ENCODE results near the gene PDCD1LG2. TPM values are rescaled to one million over a fixed set of nuclear protein-coding genes. Genes with fewer than 3 reads are reported as not detected.

The PDCD1LG2 gene
- total and polyA plus RNA-seq, 2 experiments from 2014 or later = not detected

DNA sequence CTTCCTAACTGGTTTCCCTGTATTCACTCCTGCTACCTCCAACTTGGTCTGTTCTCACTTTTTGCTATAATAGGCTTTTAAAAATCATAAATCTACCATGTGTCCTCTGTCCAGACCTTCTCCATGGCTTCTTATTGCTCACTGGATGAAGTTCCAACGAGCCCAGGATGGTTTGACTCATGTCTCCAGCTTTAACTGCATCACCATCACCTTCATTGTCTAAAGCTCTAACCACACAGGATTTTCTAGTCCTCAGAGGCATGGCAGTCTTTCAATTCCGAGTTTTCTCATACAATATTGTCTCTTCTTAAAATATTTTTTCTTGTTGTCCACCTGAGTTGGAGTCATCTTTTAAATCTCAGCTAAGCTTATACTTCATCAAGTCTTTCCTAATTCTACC is 49.3 kb downstream of the PDCD1LG2 start:
- Histone ChIP-seq H3K4me1 (ENCODE audit: insufficient read depth) (no peaks in the 10 kb centered on the region), H3K27me3 (ENCODE audit: insufficient read depth) (no peaks in the 10 kb centered on the region; the same call in 1 of the 2 replicates), H2AFZ (no peak overlapping the region), H3K4me3 (no peak overlapping the region), H3F3A (replicated peaks; ENCODE audit: low read depth) (no peaks in the 10 kb centered on the region), H4K20me1 (replicated peaks; ENCODE audit: insufficient read depth) (no peaks in the 10 kb centered on the region), H3K9me2 (ENCODE audit: insufficient read depth) (0 out of 2 replicates have a peak, but pooled peaks cover 2% of the 10 kb centered on the region), H3K27ac (ENCODE audit: low read depth) (no peak overlapping the region), H3K36me3 (ENCODE audit: insufficient read depth) (no peaks in the 10 kb centered on the region), H3K4me2 (no peak overlapping the region), H3K79me2 (replicated peaks; ENCODE audit: insufficient read depth) (no peaks in the 10 kb centered on the region)
- Mint-ChIP-seq H3K27me3 (ENCODE audit: insufficient read depth, low read depth, poor library complexity) (peaks cover 2% of the 10 kb centered on the region), H3K4me1 (no peaks in the 10 kb centered on the region), H3K27ac (no peak overlapping the region), H3K9me3 (no peaks in the 10 kb centered on the region; the same call in 2 of the 3 replicates), H3K4me3 (no peak overlapping the region), H3K36me3 (ENCODE audit: low read depth) (no peaks in the 10 kb centered on the region)
- TF ChIP-seq STAT1 (IDR thresholded peaks at IDR 0.05; ENCODE audit: unreplicated experiment) (no peak), EZH2 (IDR thresholded peaks at IDR 0.05; ENCODE audit: low read depth, unreplicated experiment) (no peak), JUNB (IDR thresholded peaks at IDR 0.05; ENCODE audit: unreplicated experiment) (no peak)
- DNase-seq (ENCODE audit: low spot score) (no peak), ATAC-seq (no peak)

DNA sequence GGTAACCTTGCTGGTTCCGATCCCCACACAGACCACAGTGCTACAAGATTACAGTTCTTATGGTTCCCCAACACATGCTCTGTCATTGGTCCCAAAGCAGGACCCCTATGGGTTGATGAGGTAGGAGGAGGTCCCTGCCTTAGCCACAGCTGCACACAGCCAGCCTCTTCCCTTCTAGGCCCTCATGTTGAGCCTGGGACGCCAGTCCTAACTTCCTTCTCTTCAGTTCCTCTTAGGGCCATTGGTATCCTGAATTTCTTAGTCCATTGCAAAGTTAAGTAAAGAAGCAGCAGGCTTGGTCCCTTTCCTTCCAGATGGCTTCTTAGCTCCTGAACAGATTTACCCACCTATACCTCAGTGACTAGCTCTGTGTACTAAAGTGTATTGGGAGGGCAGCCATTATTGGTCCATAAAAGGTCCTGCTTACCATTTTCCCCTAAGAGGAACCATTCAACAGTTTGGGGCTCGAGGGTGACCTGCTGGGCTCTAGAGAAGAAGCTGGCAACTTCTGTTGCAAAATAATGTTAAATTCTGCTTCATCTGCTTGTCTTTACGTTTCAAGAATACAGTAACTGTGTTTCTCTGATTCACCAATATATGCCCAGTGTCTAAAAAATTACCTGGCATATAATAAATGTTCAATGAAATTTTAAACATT is 50.2 kb downstream of the PDCD1LG2 start:
- H3K36me3 Mint-ChIP-seq (ENCODE audit: low read depth) = no peaks in the 10 kb centered on the region
- no peaks in the 10 kb centered on the region for H3K79me2 ChIP-seq (replicated peaks; ENCODE audit: insufficient read depth)
- no peak overlapping the region for H3K4me2 ChIP-seq
- DNase-seq (ENCODE audit: low spot score) (no peak), ATAC-seq (no peak)
- no peaks in the 10 kb centered on the region for H3K4me1 Mint-ChIP-seq
- no peak overlapping the region for H2AFZ ChIP-seq
- no peaks in the 10 kb centered on the region for H3F3A ChIP-seq (replicated peaks; ENCODE audit: low read depth)
- H3K4me3 ChIP-seq = no peak overlapping the region
- no peak overlapping the region for H3K27ac ChIP-seq (ENCODE audit: low read depth)
- H3K9me3 Mint-ChIP-seq = no peaks in the 10 kb centered on the region; the same call in 2 of the 3 replicates
- H3K9me2 ChIP-seq (ENCODE audit: insufficient read depth) = 0 out of 2 replicates have a peak, but pooled peaks cover 2% of the 10 kb centered on the region
- H3K27me3 ChIP-seq (ENCODE audit: insufficient read depth) = no peaks in the 10 kb centered on the region; the same call in 1 of the 2 replicates
- TF ChIP-seq JUNB (IDR thresholded peaks at IDR 0.05; ENCODE audit: unreplicated experiment) = no peak
- no peak for TF ChIP-seq POLR2AphosphoS5 (IDR thresholded peaks at IDR 0.05; ENCODE audit: low read depth)
- TF ChIP-seq CREB1 (CRISPR knock-in tag; IDR thresholded peaks at IDR 0.05; ENCODE audit: low read depth) = no peak
- TF ChIP-seq ZNF462 (CRISPR knock-in tag; IDR thresholded peaks at IDR 0.05) = no peak
- no peak for TF ChIP-seq NANOG (IDR thresholded peaks at IDR 0.05; ENCODE audit: borderline replicate concordance)
- no peak for TF ChIP-seq EZH2phosphoT487 (IDR thresholded peaks at IDR 0.05; ENCODE audit: unreplicated experiment)
- H3K27ac Mint-ChIP-seq = no peak overlapping the region
- no peak overlapping the region for H3K4me3 Mint-ChIP-seq
- H3K4me1 ChIP-seq (ENCODE audit: insufficient read depth) = no peaks in the 10 kb centered on the region
- no peaks in the 10 kb centered on the region for H4K20me1 ChIP-seq (replicated peaks; ENCODE audit: insufficient read depth)
- peaks cover 2% of the 10 kb centered on the region for H3K27me3 Mint-ChIP-seq (ENCODE audit: insufficient read depth, low read depth, poor library complexity)
- no peaks in the 10 kb centered on the region for H3K36me3 ChIP-seq (ENCODE audit: insufficient read depth)

All from GM23338 (cell line).